HEK293 (cell line): Measurements from ENCODE around the gene LRCH1.
A peak's percentile ranks its signal among the peaks of the same experiment; 100 is the strongest.

Experiments used
- CTCF ChIA-PET: fragments of 350-600 bp; formaldehyde crosslinking; extraction: SDS; loops from one replicate; lab custom pipeline; 2021; ENCODE audit warnings: antibody characterized with exemption; lab: Yijun Ruan, JAX
- POLR2A ChIA-PET: fragments of 300-600 bp; formaldehyde crosslinking; extraction: SDS; loops from one replicate; lab custom pipeline; 2020; ENCODE audit warnings: antibody characterized with exemption, inconsistent platforms; lab: Yijun Ruan, JAX
- H3K27ac ChIP-seq: fragments of 200-500 bp; sonication (Bioruptor generic); 2 replicates; pipeline ENCODE4 v1.5.1; 2014; ENCODE audit warnings: low read depth, low read length, control low read depth, inconsistent platforms; ENCODE audit errors: extremely low read depth
- H3K36me3 ChIP-seq, 2 experiments: fragments of 200-500 bp in 1 of 2; sonication (Bioruptor generic) in 1 of 2; 1 replicate in 1 of 2; 2 replicates in 1 of 2; pipeline ENCODE4 v1.5.1; 2014 to 2017; ENCODE audit warnings: inconsistent platforms in 2 of 2, low read length in 2 of 2; ENCODE audit not compliant: control insufficient read depth in 2 of 2, insufficient read depth in 1 of 2
- H3K4me1 ChIP-seq: fragments of 200-500 bp; sonication (Bioruptor generic); 2 replicates; pipeline ENCODE4 v1.5.1; 2014; ENCODE audit warnings: mild to moderate bottlenecking, low read length, inconsistent platforms; ENCODE audit not compliant: control insufficient read depth, insufficient read depth
- H3K4me3 ChIP-seq: 2 replicates; pipeline ENCODE4 v1.5.1; 2011; ENCODE audit warnings: low read depth, mild to moderate bottlenecking, control low read depth, low read length, moderate library complexity
- H3K9me3 ChIP-seq: fragments of 200-500 bp; sonication (Bioruptor generic); 2 replicates; pipeline ENCODE4 v1.5.1; 2014; ENCODE audit warnings: low read depth, low read length, inconsistent platforms; ENCODE audit not compliant: control insufficient read depth, insufficient read depth
- ATF2 ChIP-seq: fragments of 450-650 bp; formaldehyde crosslinking; IDR thresholded peaks from 2 replicates; pipeline ENCODE4 v1.5.1; 2016; ENCODE audit warnings: missing biosample characterization, missing genetic modification characterization, low read depth
- FEZF1 ChIP-seq: fragments of 450-650 bp; formaldehyde crosslinking; IDR thresholded peaks from 2 replicates; pipeline ENCODE4 v1.5.1; 2016; ENCODE audit warnings: missing biosample characterization, missing genetic modification characterization
- GLIS1 ChIP-seq: fragments of 450-650 bp; formaldehyde crosslinking; IDR thresholded peaks from 2 replicates; pipeline ENCODE4 v1.5.1; 2016; ENCODE audit warnings: missing biosample characterization, missing genetic modification characterization
- IKZF3 ChIP-seq: fragments of 450-650 bp; IDR thresholded peaks from 2 replicates; pipeline ENCODE4 v1.5.0; 2018; ENCODE audit warnings: missing biosample characterization, mild to moderate bottlenecking, missing genetic modification characterization, moderate library complexity
- MZF1 ChIP-seq: fragments of 450-650 bp; formaldehyde crosslinking; IDR thresholded peaks from 2 replicates; pipeline ENCODE4 v1.5.1; 2017; ENCODE audit warnings: missing biosample characterization, missing genetic modification characterization, borderline replicate concordance
- PRDM1 ChIP-seq: fragments of 450-650 bp; formaldehyde crosslinking; IDR thresholded peaks from 2 replicates; pipeline ENCODE4; 2016; ENCODE audit warnings: missing biosample characterization, missing genetic modification characterization
- PRDM6 ChIP-seq: fragments of 450-650 bp; formaldehyde crosslinking; IDR thresholded peaks from 2 replicates; pipeline ENCODE4 v1.5.1; 2017; ENCODE audit warnings: missing biosample characterization, missing genetic modification characterization
- SP2 ChIP-seq: fragments of 450-650 bp; formaldehyde crosslinking; IDR thresholded peaks from 2 replicates; pipeline ENCODE4 v1.5.1; 2016; ENCODE audit warnings: missing biosample characterization, missing genetic modification characterization
- WT1 ChIP-seq: fragments of 450-650 bp; formaldehyde crosslinking; IDR thresholded peaks from 2 replicates; pipeline ENCODE4 v1.5.1; 2016; ENCODE audit warnings: missing biosample characterization, missing genetic modification characterization
- ZBTB21 ChIP-seq: fragments of 450-650 bp; formaldehyde crosslinking; IDR thresholded peaks from 2 replicates; pipeline ENCODE4 v1.5.1; 2017; ENCODE audit warnings: missing biosample characterization, missing genetic modification characterization
- ZBTB8A ChIP-seq: fragments of 450-650 bp; formaldehyde crosslinking; IDR thresholded peaks from 2 replicates; pipeline ENCODE4 v1.5.1; 2016; ENCODE audit warnings: missing biosample characterization, missing genetic modification characterization
- ZEB2 ChIP-seq: fragments of 450-650 bp; formaldehyde crosslinking; IDR thresholded peaks from 2 replicates; pipeline ENCODE4 v1.5.1; 2016; ENCODE audit warnings: missing biosample characterization, missing genetic modification characterization
- ZFHX2 ChIP-seq: fragments of 450-650 bp; formaldehyde crosslinking; conservative IDR thresholded peaks from 2 replicates; pipeline ENCODE4 v1.5.1; 2016; ENCODE audit warnings: missing biosample characterization, missing genetic modification characterization
- ZNF184 ChIP-seq: fragments of 450-650 bp; IDR thresholded peaks from 2 replicates; pipeline ENCODE4 v1.5.1; 2018; ENCODE audit warnings: missing biosample characterization, mild to moderate bottlenecking, missing genetic modification characterization
- ZNF19 ChIP-seq: fragments of 450-650 bp; formaldehyde crosslinking; IDR thresholded peaks from 2 replicates; pipeline ENCODE4; 2016; ENCODE audit warnings: missing biosample characterization, missing genetic modification characterization, low read depth
- ZNF266 ChIP-seq: fragments of 450-650 bp; formaldehyde crosslinking; IDR thresholded peaks from 2 replicates; pipeline ENCODE4 v1.5.1; 2016; ENCODE audit warnings: missing biosample characterization, missing genetic modification characterization, low read depth
- ZNF274 ChIP-seq, 2 experiments: fragments of 200-500 bp in 1 of 2; fragments of 450-650 bp in 1 of 2; sonication (Bioruptor generic) in 1 of 2; formaldehyde crosslinking in 1 of 2; IDR thresholded peaks; 2 replicates each; pipeline versions ENCODE4 v1.5.1 to v1.6.1; 2014 to 2016; ENCODE audit warnings: borderline replicate concordance in 1 of 2, inconsistent platforms in 1 of 2, low read length in 1 of 2, missing biosample characterization in 1 of 2, missing genetic modification characterization in 1 of 2
- ZNF391 ChIP-seq: fragments of 450-650 bp; formaldehyde crosslinking; IDR thresholded peaks from 2 replicates; pipeline ENCODE4 v1.5.1; 2016; ENCODE audit warnings: low read depth, missing biosample characterization, missing genetic modification characterization, borderline replicate concordance
- ZNF404 ChIP-seq: fragments of 450-650 bp; formaldehyde crosslinking; IDR thresholded peaks from 2 replicates; pipeline ENCODE4 v1.5.1; 2017; ENCODE audit warnings: missing biosample characterization, missing genetic modification characterization
- ZNF518A ChIP-seq: fragments of 450-650 bp; formaldehyde crosslinking; conservative IDR thresholded peaks from 2 replicates; pipeline ENCODE4 v1.5.1; 2016; ENCODE audit warnings: low read depth, missing biosample characterization, missing genetic modification characterization
- ZNF558 ChIP-seq: fragments of 450-650 bp; formaldehyde crosslinking; IDR thresholded peaks from 2 replicates; pipeline ENCODE4 v1.5.1; 2016; ENCODE audit warnings: missing biosample characterization, missing genetic modification characterization
- ZNF561 ChIP-seq: fragments of 450-650 bp; IDR thresholded peaks from 2 replicates; pipeline ENCODE4 v1.5.1; 2018; ENCODE audit warnings: missing biosample characterization, missing genetic modification characterization, borderline replicate concordance
- ZNF610 ChIP-seq: fragments of 450-650 bp; formaldehyde crosslinking; IDR thresholded peaks from 2 replicates; pipeline ENCODE4 v1.5.1; 2016; ENCODE audit warnings: missing biosample characterization, missing genetic modification characterization, borderline replicate concordance
- ZNF707 ChIP-seq: fragments of 450-650 bp; formaldehyde crosslinking; IDR thresholded peaks from 2 replicates; pipeline ENCODE4 v1.5.1; 2016; ENCODE audit warnings: missing biosample characterization, missing genetic modification characterization
- ZNF791 ChIP-seq: fragments of 450-650 bp; formaldehyde crosslinking; IDR thresholded peaks from 2 replicates; pipeline ENCODE4 v1.5.1; 2016; ENCODE audit warnings: missing biosample characterization, missing genetic modification characterization
- ZSCAN30 ChIP-seq: fragments of 450-650 bp; IDR thresholded peaks from 2 replicates; pipeline ENCODE4 v1.5.1; 2018; ENCODE audit warnings: missing biosample characterization, mild to moderate bottlenecking, missing genetic modification characterization, moderate library complexity
- TF ChIP-seq, protein P1 (sequence below): fragments of 450-650 bp; formaldehyde crosslinking; IDR thresholded peaks from 2 replicates; pipeline ENCODE4 v1.5.1; 2016; ENCODE audit warnings: missing biosample characterization, missing genetic modification characterization

The LRCH1 gene

GRCh38 chr13:46648166-46648607 lies 95.2 kb downstream of the LRCH1 start:
- CTCF ChIA-PET = interaction anchor here (1.3 kb wide), 1 partner anchor 73 kb away, joined by 3 read pairs; no protein-coding TSS in a partner anchor
- H3K4me1 ChIP-seq = peaks cover 9% of the 10 kb centered on the region
- H3K9me3 ChIP-seq = no peaks in the 10 kb centered on the region
- no peak overlapping the region for H3K4me3 ChIP-seq
- no peaks in the 10 kb centered on the region for H3K36me3 ChIP-seq
- POLR2A ChIA-PET = no interaction called here
- no peak overlapping the region for H3K27ac ChIP-seq
- TF ChIP-seq ZNF561 (peak; percentile 70; the same call in 1 of the 2 replicates), SP2 (tag by site-specific recombination) (no peak), FEZF1 (peak; percentile 95), IKZF3 (tag by site-specific recombination) (peak; percentile 45; the same call in 1 of the 2 replicates), ZNF610 (tag by site-specific recombination) (peak; percentile 95; the same call in 1 of the 2 replicates), ZNF266 (tag by site-specific recombination) (no peak), ZNF391 (tag by site-specific recombination) (no peak), ZFHX2 (tag by site-specific recombination) (no peak), ZSCAN30 (tag by site-specific recombination) (0 out of 2 replicates have a peak, but pooled peaks have one; percentile 41), ZNF707 (tag by site-specific recombination) (no peak), WT1 (tag by site-specific recombination) (peak; percentile 61), ATF2 (tag by site-specific recombination) (no peak), ZNF274 (IDR thresholded peaks at IDR 0.05; ENCODE audit: low read length) (no peak), ZNF274 (tag by site-specific recombination; IDR thresholded peaks at IDR 0.05; ENCODE audit: borderline replicate concordance) (no peak), ZNF791 (tag by site-specific recombination) (no peak), ZNF19 (tag by site-specific recombination) (no peak), ZNF558 (0 out of 2 replicates have a peak, but pooled peaks have one; percentile 35), GLIS1 (tag by site-specific recombination) (peak; percentile 54), ZNF184 (no peak), PRDM6 (tag by site-specific recombination) (peak; percentile 23; the same call in 1 of the 2 replicates), PRDM1 (tag by site-specific recombination) (0 out of 2 replicates have a peak, but pooled peaks have one; percentile 36), ZNF404 (tag by site-specific recombination) (no peak), MZF1 (tag by site-specific recombination) (no peak), ZBTB21 (no peak), ZEB2 (tag by site-specific recombination) (peak; percentile 24; the same call in 1 of the 2 replicates), ZBTB8A (tag by site-specific recombination) (0 out of 2 replicates have a peak, but pooled peaks have one; percentile 25), ZNF518A (no peak)
- TF ChIP-seq, protein P1, sequence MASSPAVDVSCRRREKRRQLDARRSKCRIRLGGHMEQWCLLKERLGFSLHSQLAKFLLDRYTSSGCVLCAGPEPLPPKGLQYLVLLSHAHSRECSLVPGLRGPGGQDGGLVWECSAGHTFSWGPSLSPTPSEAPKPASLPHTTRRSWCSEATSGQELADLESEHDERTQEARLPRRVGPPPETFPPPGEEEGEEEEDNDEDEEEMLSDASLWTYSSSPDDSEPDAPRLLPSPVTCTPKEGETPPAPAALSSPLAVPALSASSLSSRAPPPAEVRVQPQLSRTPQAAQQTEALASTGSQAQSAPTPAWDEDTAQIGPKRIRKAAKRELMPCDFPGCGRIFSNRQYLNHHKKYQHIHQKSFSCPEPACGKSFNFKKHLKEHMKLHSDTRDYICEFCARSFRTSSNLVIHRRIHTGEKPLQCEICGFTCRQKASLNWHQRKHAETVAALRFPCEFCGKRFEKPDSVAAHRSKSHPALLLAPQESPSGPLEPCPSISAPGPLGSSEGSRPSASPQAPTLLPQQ (tag by site-specific recombination) = no peak
